ENCODE measurements around the gene SNX4.

DNA sequence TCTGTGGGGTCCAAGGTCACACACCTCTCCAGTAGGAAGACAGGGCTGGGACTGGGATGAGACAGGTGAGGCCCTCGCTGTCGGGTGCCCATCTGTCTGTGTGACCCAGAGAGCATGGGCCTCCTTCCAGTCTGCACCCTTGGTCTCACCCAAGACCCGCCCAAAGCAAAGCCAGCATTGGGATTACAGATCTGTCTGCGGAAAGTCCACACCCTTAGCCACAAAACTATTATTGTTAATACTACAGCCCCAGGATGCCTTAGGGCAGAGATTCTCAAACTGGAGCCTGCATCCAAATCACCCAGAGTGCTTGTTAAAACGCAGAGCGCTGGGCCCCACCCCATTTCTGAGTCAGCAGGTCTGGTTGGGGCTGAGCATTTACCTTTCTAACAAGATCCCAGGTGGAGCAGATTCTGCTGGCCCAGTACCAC lies 86.4 kb downstream of the SNX4 start:
- TF ChIP-seq, protein P1, sequence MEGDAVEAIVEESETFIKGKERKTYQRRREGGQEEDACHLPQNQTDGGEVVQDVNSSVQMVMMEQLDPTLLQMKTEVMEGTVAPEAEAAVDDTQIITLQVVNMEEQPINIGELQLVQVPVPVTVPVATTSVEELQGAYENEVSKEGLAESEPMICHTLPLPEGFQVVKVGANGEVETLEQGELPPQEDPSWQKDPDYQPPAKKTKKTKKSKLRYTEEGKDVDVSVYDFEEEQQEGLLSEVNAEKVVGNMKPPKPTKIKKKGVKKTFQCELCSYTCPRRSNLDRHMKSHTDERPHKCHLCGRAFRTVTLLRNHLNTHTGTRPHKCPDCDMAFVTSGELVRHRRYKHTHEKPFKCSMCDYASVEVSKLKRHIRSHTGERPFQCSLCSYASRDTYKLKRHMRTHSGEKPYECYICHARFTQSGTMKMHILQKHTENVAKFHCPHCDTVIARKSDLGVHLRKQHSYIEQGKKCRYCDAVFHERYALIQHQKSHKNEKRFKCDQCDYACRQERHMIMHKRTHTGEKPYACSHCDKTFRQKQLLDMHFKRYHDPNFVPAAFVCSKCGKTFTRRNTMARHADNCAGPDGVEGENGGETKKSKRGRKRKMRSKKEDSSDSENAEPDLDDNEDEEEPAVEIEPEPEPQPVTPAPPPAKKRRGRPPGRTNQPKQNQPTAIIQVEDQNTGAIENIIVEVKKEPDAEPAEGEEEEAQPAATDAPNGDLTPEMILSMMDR (IDR thresholded peaks at IDR 0.05): no peak
- TF ChIP-seq POLR2A (IDR thresholded peaks at IDR 0.05): no peak
- no peak for TF ChIP-seq EP300 (IDR thresholded peaks at IDR 0.05)
